ENCODE data around the gene RPL23. TPM values are rescaled to one million over a fixed set of nuclear protein-coding genes. Genes with fewer than 3 reads are reported as not detected.

The RPL23 gene
- total RNA-seq, 2 experiments from 2014 or later: 933 to 960 TPM

DNA sequence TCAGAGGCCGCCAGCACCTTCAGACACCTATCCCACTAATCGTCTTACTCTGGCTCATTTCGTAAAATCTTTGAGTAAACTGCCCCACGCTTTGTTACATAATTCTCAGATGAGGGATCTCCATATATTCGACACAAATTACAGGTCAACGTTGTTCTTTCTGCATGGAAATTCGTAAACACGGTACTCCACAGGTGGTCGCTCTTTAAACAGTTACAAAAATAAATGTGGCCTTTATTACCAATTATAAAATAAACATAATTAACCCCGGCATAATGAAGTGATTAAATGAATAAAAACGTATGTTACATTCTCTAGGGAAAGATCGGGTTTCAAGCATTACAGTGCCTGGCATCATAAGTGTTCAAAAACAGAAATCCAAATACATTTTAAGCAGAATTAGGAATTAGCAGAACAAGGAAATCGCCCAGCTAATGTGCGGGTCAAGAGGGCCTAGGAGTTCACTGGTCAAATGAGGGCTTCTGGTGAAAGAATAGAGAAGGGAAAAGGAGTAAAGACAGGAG, 53.2 kb downstream of the RPL23 start:
- Mint-ChIP-seq H3K4me1 (peaks cover 45% of the 10 kb centered on the region), H3K36me3 (ENCODE audit: low read depth) (peaks cover 60% of the 10 kb centered on the region), H3K4me3 (peak overlapping the region; percentile 81), H3K27ac (peak overlapping the region; percentile 81), H3K27me3 (no peaks in the 10 kb centered on the region), H3K9me3 (no peaks in the 10 kb centered on the region)
- no peak for DNase-seq
- ChIA-PET POLR2A (interaction anchor here (0.5 to 1.9 kb wide), 2 partner anchors 54 to 84 kb away, joined by 3 to 9 read pairs; partner anchors contain the start of gene RPL23), CTCF (no interaction called here)

DNA sequence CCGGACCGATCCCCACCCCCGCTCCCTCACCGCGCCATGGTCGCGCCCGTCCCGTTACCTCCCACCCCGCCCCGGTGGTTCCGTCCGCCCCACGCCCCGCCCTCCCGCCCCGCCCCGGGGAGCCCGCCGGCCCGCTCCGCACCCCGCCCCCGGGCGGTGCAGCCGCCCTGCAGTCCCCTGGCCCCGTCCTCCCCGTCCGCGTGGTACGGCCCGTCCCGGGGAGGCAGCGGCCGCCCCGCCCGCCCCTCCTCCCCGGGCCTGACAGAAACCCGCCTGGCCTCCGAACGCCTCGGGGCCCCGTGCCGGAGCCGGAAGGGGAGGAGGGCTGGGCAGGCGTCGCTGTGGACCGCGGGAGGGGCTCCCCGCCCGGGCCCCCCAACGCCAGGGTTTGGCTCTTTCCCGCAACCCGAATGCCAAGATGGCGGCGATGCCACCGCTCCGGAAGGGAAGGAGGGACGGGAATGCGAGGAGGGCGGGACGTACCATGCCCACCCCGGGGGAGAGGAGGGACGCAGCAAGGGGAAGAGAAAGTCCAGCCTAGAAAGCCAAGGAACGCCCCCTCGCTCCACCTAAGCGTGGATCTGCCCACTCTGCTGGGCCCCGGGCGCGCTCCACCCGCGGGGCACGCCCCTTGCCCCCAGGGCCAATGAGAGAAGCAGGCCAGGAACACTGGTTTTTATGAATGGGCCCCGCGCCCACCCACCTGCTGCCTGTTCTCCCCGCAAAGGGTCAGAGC, 53.9 kb downstream of the RPL23 start, which contains the start of gene PIP4K2B:
TSS of gene PIP4K2B (minus strand) at position 56 of the 736 bp plus-strand sequence. CDS start 132 bp downstream, outside the sequence.
- peak within 1 kb of the TSS; percentile 97 for H3K4me3 Mint-ChIP-seq
- ChIA-PET CTCF (interaction anchor here (0.9 kb wide), 1 partner anchor 68 kb away, joined by 3 read pairs; no protein-coding TSS in a partner anchor), POLR2A (interaction anchor here (0.5 to 1.9 kb wide), 8 partner anchors 11 to 85 kb away, joined by 3 to 9 read pairs (median 4); partner anchors contain the start of genes CWC25, LASP1 and RPL23)
- no peaks in the 10 kb centered on the region for H3K27me3 Mint-ChIP-seq
- H3K4me1 Mint-ChIP-seq: peaks cover 48% of the 10 kb centered on the region
- peaks cover 63% of the 10 kb centered on the region for H3K36me3 Mint-ChIP-seq (ENCODE audit: low read depth)
- DNase-seq: peak; percentile 91
- H3K27ac Mint-ChIP-seq: peak within 1 kb of the TSS; percentile 95
- H3K9me3 Mint-ChIP-seq: no peaks in the 10 kb centered on the region

DNA sequence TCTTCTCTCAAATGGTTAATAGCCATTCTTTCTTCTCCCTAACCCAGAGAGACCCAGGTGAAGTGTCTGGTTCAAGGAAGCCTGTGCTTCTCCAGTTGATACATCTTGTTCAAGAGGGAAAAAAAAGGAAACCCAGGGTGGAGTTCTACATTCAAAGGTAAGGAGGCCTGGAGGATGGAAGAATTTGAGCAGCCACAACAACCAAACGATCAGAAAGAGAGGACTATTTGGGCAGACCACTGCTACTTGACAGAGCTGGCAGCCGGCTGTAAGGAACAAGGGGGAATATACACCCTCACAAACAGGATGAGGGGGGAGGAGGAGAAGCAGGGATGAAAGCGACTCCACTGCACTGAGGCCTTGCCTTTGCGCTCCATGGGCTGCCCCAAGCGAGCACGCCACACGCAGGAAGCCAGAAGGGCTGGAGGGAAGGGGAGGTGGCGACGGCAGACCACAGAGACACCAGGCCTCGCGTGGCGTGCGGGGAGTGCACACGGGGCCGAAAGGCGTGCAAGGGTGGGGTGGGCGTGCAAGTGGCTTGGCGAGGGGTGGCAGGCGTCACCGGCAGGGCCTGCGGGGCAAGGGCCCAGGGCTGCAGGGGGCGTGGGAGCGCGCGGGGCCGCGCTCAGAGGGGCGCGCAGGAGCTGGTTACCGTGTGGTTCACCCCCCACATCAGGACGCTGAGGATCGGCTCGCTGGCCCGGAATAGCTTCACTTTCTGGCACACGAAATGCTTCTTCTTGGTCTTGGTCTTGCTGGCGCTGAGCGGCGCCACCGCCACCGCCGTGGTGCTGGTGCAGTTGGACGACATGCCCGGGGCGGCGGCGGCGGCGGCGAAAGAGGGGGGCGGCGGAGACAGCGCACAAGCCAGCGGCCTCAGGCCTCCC, 54.7 kb downstream of the RPL23 start:
- DNase-seq: peak; percentile 73
- peak overlapping the region; percentile 95 for H3K27ac Mint-ChIP-seq
- ChIA-PET CTCF (interaction anchor here (0.9 to 1.7 kb wide), 3 partner anchors 50 to 69 kb away, joined by 3 read pairs; no protein-coding TSS in a partner anchor), POLR2A (interaction anchor here (0.9 to 1.9 kb wide), 10 partner anchors 10 to 73 kb away, joined by 3 to 9 read pairs (median 4); partner anchors contain the start of genes CWC25, LASP1 and RPL23)
- H3K36me3 Mint-ChIP-seq (ENCODE audit: low read depth): peaks cover 62% of the 10 kb centered on the region
- H3K4me3 Mint-ChIP-seq: peak overlapping the region; percentile 97
- H3K4me1 Mint-ChIP-seq: peaks cover 50% of the 10 kb centered on the region
- no peaks in the 10 kb centered on the region for H3K27me3 Mint-ChIP-seq
- H3K9me3 Mint-ChIP-seq: no peaks in the 10 kb centered on the region

Other genes with a start within 250 kb of the RPL23 start
- under 1 TPM; 0.05 to 0.20 TPM for gene SRCIN1, start 247.8 kb downstream of the RPL23 start, total RNA-seq
- 10 to 100 TPM; 10.2 to 10.3 TPM for gene EPOP, start 178.8 kb downstream of the RPL23 start, total RNA-seq
- 100 to 1,000 TPM; 262 to 265 TPM for gene MLLT6, start 148.4 kb downstream of the RPL23 start, total RNA-seq
- 10 to 100 TPM; 42.8 to 48.6 TPM for gene CISD3, start 123.4 kb downstream of the RPL23 start, total RNA-seq
- 1 to 10 TPM; 2.6 to 3.3 TPM for gene PCGF2, start 105.4 kb downstream of the RPL23 start, total RNA-seq
- gene PSMB3, start 101.0 kb downstream of the RPL23 start, total RNA-seq: 100 to 1,000 TPM; 241 to 242 TPM
- gene PIP4K2B, start 54.2 kb downstream of the RPL23 start, total RNA-seq: 10 to 100 TPM; 42.0 to 45.7 TPM
- 10 to 100 TPM; 29.0 to 30.1 TPM for gene CWC25, start 28.4 kb downstream of the RPL23 start, total RNA-seq
- gene LASP1, start 16.3 kb upstream of the RPL23 start, total RNA-seq: 100 to 1,000 TPM; 193 to 196 TPM
- not detected for gene FBXO47, start 113.7 kb upstream of the RPL23 start, total RNA-seq